ENCODE measurements around the gene ZNF200. TPM values are rescaled to one million over a fixed set of nuclear protein-coding genes. Genes with fewer than 3 reads are reported as not detected.
A peak's percentile ranks its signal among the peaks of the same experiment; 100 is the strongest.

The ZNF200 gene
- total and polyA plus RNA-seq, 2 of the 13 experiments (the other 11 are each of a cell fraction or from before 2014, with no cell fraction given): 3.5 to 16.5 TPM

- no peak for TF ChIP-seq U2AF2 (IDR thresholded peaks at IDR 0.05; ENCODE audit: low read depth, low read length)
- TF ChIP-seq ZNF784 (CRISPR knock-in tag; IDR thresholded peaks at IDR 0.05; ENCODE audit: borderline replicate concordance): peak; percentile 41; the same call in 1 of the 2 replicates
- no peak for TF ChIP-seq NR2F2 (IDR thresholded peaks at IDR 0.05; ENCODE audit: borderline replicate concordance, low read depth)
- no peak for TF ChIP-seq RORA (CRISPR knock-in tag; IDR thresholded peaks at IDR 0.05)
- no peak for TF ChIP-seq ARHGAP35 (CRISPR knock-in tag; IDR thresholded peaks at IDR 0.05; ENCODE audit: borderline replicate concordance)
- peak; percentile 97 for TF ChIP-seq MYC (CRISPR knock-in tag; IDR thresholded peaks at IDR 0.05; ENCODE audit: borderline replicate concordance)
- peak; percentile 14; the same call in 1 of the 2 replicates for TF ChIP-seq MLX (CRISPR knock-in tag; IDR thresholded peaks at IDR 0.05)
- no peak for TF ChIP-seq ZNF629 (CRISPR knock-in tag; conservative IDR thresholded peaks at IDR 0.05)
- TF ChIP-seq RARA (CRISPR knock-in tag; IDR thresholded peaks at IDR 0.05): peak; percentile 14; the same call in 1 of the 2 replicates
- no peak for TF ChIP-seq CENPX (CRISPR knock-in tag; IDR thresholded peaks at IDR 0.05)
- TF ChIP-seq CBX2 (IDR thresholded peaks at IDR 0.05; ENCODE audit: low read depth, low read length): no peak
- no peak for TF ChIP-seq CBX2 (CRISPR knock-in tag; IDR thresholded peaks at IDR 0.05; ENCODE audit: low read depth)
- TF ChIP-seq MATR3 (CRISPR knock-in tag; IDR thresholded peaks at IDR 0.05): no peak
- TF ChIP-seq ZSCAN31 (CRISPR knock-in tag; IDR thresholded peaks at IDR 0.05; ENCODE audit: low read depth): peak; percentile 49; the same call in 1 of the 2 replicates
- TF ChIP-seq GATAD2A (CRISPR knock-in tag; IDR thresholded peaks at IDR 0.05): no peak
- no peak for TF ChIP-seq ZNF512B (CRISPR knock-in tag; IDR thresholded peaks at IDR 0.05; ENCODE audit: borderline replicate concordance)
- no peak; the same call in 1 of the 2 replicates for TF ChIP-seq ZNF598 (CRISPR knock-in tag; IDR thresholded peaks at IDR 0.05; ENCODE audit: borderline replicate concordance)
- no peak; the same call in 1 of the 2 replicates for TF ChIP-seq GZF1 (CRISPR knock-in tag; IDR thresholded peaks at IDR 0.05)
- peak; percentile 64; the same call in 1 of the 2 replicates for TF ChIP-seq KMT2B (CRISPR knock-in tag; IDR thresholded peaks at IDR 0.05)
- peak; percentile 68 for TF ChIP-seq PHF21A (CRISPR knock-in tag; IDR thresholded peaks at IDR 0.05)
- TF ChIP-seq PLRG1 (conservative IDR thresholded peaks at IDR 0.05): no peak
- peak; percentile 41 for TF ChIP-seq HIVEP1 (CRISPR knock-in tag; IDR thresholded peaks at IDR 0.05)
- TF ChIP-seq ZNF468 (CRISPR knock-in tag; IDR thresholded peaks at IDR 0.05): no peak
- no peak for TF ChIP-seq MED8 (CRISPR knock-in tag; IDR thresholded peaks at IDR 0.05; ENCODE audit: insufficient replicate concordance)
- TF ChIP-seq ZNF282 (IDR thresholded peaks at IDR 0.05; ENCODE audit: partially characterized antibody): no peak
- TF ChIP-seq ZBTB14 (CRISPR knock-in tag; IDR thresholded peaks at IDR 0.05): no peak
These were observed 29.4 kb upstream of the ZNF200 start (continued) for GRCh38 chr16:3264137-3265036.

Data from HepG2 (cell line).